Measurements from ENCODE around the gene TEKT2.

DNA sequence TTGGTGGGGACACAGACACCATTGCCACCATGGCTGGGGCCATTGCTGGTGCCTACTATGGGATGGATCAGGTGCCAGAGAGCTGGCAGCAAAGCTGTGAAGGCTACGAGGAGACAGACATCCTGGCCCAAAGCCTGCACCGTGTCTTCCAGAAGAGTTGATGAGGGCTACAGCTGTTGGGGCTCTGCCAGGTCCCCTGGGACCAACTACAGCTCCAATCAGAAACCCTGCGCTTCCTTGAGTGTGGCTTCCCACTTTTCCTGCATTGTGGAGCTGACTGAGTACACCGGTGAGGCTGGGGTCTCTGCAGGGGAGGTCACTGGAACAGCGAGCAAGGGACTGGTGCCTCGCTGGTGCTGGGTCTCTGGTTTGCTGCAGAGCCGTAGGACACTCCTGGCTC is 9.3 kb downstream of the TEKT2 start:
- no peak for TF ChIP-seq POLR2A (IDR thresholded peaks at IDR 0.05; ENCODE audit: low read depth, low read length)
- no peak for TF ChIP-seq POLR2AphosphoS5 (IDR thresholded peaks at IDR 0.05; ENCODE audit: low read depth, low read length)
- no peak for TF ChIP-seq TAF1 (IDR thresholded peaks at IDR 0.05; ENCODE audit: borderline replicate concordance, low read depth, low read length)

All from GM12892 (cell line).